T-helper 1 cell treated with Interleukin-12 subunit alpha and Interleukin-12 subunit beta and Interleukin-4 antibody, amounts not matched to agents 30 ng/mL and 1 ng/mL, for 36 hours (primary cell): ENCODE data around the gene SETD4. TPM values are rescaled to one million over a fixed set of nuclear protein-coding genes. Genes with fewer than 3 reads are reported as not detected.

Source experiments
- intact Hi-C: fragments of 100-400 bp; cut with micrococcal nuclease; formaldehyde crosslinking; loops from one replicate; pipeline ENCODE4 v1.15.1; 2024
- total RNA-seq: library from RNA; stranded (reverse); gene quantifications from 2 replicates; pipeline ENCODE4 v1.2.3, GENCODE V29; 2022

SETD4 gene
- total RNA-seq, 1 donor from 2014 or later, result 18.4 TPM

- intact Hi-C loops, result no loop called here
These were observed 7.2 kb downstream of the SETD4 start for GRCh38 chr21:36052860-36053714.

GRCh38 chr21:36048357-36048756 lies 12.0 kb downstream of the SETD4 start:
- intact Hi-C loops, result no loop called here

GRCh38 chr21:36047139-36047538 lies 13.2 kb downstream of the SETD4 start:
- intact Hi-C loops, result no loop called here

- intact Hi-C loops, result no loop called here
These were observed 14.3 kb downstream of the SETD4 start for GRCh38 chr21:36045993-36046392.

- intact Hi-C loops, result no loop called here
These were observed 16.3 kb downstream of the SETD4 start for GRCh38 chr21:36044056-36044455.

GRCh38 chr21:36041910-36042309 lies 18.4 kb downstream of the SETD4 start:
- intact Hi-C loops, result no loop called here

GRCh38 chr21:36040389-36040788 lies 19.9 kb downstream of the SETD4 start:
- intact Hi-C loops, result no loop called here

GRCh38 chr21:36039861-36040260 lies 20.5 kb downstream of the SETD4 start:
- intact Hi-C loops, result no loop called here

GRCh38 chr21:36038701-36039497 lies 21.4 kb downstream of the SETD4 start:
- intact Hi-C loops, result no loop called here

GRCh38 chr21:36035381-36035791 lies 24.9 kb downstream of the SETD4 start:
- intact Hi-C loops, result no loop called here

GRCh38 chr21:36034211-36034913 lies 26.0 kb downstream of the SETD4 start:
- intact Hi-C loops, result no loop called here

GRCh38 chr21:36032647-36033406 lies 27.5 kb downstream of the SETD4 start:
- intact Hi-C loops, result no loop called here

- intact Hi-C loops, result no loop called here
These were observed 29.6 kb downstream of the SETD4 start for GRCh38 chr21:36030581-36031189.

GRCh38 chr21:36029309-36029708 lies 31.0 kb downstream of the SETD4 start:
- intact Hi-C loops, result loop anchor here (5.0 to 10.0 kb wide), 2 partner anchors 625 to 977 kb away; no protein-coding TSS in a partner anchor

- intact Hi-C loops, result loop anchor here (1.0 to 10.0 kb wide), 7 partner anchors 84 to 1340 kb away; no protein-coding TSS in a partner anchor
These were observed 31.9 kb downstream of the SETD4 start for GRCh38 chr21:36028127-36029069.

- intact Hi-C loops, result loop anchor here (5.0 to 10.0 kb wide), 2 partner anchors 623 to 975 kb away; no protein-coding TSS in a partner anchor
These were observed 33.0 kb downstream of the SETD4 start for GRCh38 chr21:36027347-36027746.

- intact Hi-C loops, result loop anchor here (5.0 to 10.0 kb wide), 2 partner anchors 620 to 972 kb away; no protein-coding TSS in a partner anchor
These were observed 35.5 kb downstream of the SETD4 start for GRCh38 chr21:36024782-36025181.

- intact Hi-C loops, result loop anchor here (10.0 kb wide), 1 partner anchor 618 kb away; no protein-coding TSS in a partner anchor
These were observed 37.2 kb downstream of the SETD4 start for GRCh38 chr21:36023092-36023480.
